Erythroblast (primary cell): ENCODE data around the gene PLPPR4.

Experiments
- DNase-seq, 2 experiments: peaks; one replicate each; lab custom pipeline; 2025; lab: John Stamatoyannopoulos, UW
- GATA1 ChIP-seq: IDR thresholded peaks from 2 replicates; pipeline ENCODE4 v1.6.1; 2011; ENCODE audit warnings: low read depth, mild to moderate bottlenecking, control low read depth, low read length, moderate library complexity
- POLR2A ChIP-seq: IDR thresholded peaks from 2 replicates; pipeline ENCODE4 v1.6.1; 2011; ENCODE audit warnings: mild to moderate bottlenecking, low read length

PLPPR4 gene

GRCh38 chr1:99292886-99293285 lies 28.6 kb downstream of the PLPPR4 start:
- DNase-seq = no peak
- TF ChIP-seq POLR2A (no peak), GATA1 (no peak)

GRCh38 chr1:99297923-99298322 lies 33.6 kb downstream of the PLPPR4 start:
- TF ChIP-seq POLR2A (no peak), GATA1 (no peak)
- no peak for DNase-seq

DNA sequence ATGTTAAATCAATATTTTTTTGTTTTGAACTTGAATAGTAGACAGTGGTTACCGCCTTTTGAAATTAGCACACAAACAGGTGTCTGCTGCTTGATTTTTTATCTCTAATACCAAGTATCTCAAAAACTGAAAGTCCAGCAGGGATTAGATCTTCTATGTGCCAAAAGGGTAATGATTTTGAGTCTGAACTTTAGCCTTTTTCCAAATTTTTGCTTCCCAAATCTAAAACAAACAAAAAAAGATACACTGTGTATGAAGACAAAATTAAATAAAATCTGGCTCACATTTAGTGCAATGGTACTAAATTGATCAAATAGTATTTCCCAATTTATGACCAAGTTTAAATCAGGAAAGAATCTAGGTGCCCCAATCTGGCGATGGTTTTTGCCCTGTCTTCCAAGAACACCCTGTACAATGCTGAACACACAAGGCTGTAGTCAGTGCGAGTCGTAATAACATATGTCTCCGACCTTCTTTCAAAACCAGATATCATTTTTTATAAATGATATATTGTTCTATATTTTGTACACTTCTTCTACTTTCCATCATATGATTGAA lies 40.5 kb downstream of the PLPPR4 start:
- no peak for TF ChIP-seq POLR2A
- TF ChIP-seq GATA1 = no peak
- DNase-seq = no peak

DNA sequence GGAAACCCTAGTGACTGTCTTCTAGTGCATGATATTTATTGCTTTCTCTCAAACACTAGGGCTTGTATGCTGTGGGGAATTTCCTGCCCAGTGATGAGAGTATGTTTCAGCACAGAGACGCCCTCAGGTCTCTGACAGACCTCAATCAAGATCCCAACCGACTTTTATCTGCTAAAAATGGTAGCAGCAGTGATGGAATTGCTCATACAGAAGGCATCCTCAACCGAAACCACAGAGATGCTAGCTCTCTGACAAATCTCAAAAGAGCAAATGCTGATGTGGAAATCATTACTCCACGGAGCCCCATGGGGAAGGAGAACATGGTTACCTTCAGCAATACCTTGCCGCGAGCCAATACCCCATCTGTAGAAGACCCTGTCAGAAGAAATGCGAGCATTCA lies 41.3 kb downstream of the PLPPR4 start:
- no peak for TF ChIP-seq GATA1
- no peak for TF ChIP-seq POLR2A
- DNase-seq = no peak

- TF ChIP-seq GATA1 = no peak
- no peak for TF ChIP-seq POLR2A
- no peak for DNase-seq
Measured at GRCh38 chr1:99306056-99306455, 41.8 kb downstream of the PLPPR4 start.

- TF ChIP-seq POLR2A (no peak), GATA1 (no peak)
Measured at GRCh38 chr1:99306644-99307043, 42.4 kb downstream of the PLPPR4 start.

GRCh38 chr1:99315305-99315704 lies 51.0 kb downstream of the PLPPR4 start:
- no peak for TF ChIP-seq POLR2A
- no peak for TF ChIP-seq GATA1
- no peak for DNase-seq

More at GRCh38 chr1:99306644-99307043, 42.4 kb downstream of the PLPPR4 start:
- DNase-seq = no peak

- no peak for DNase-seq
- TF ChIP-seq POLR2A (no peak), GATA1 (no peak)
Measured at GRCh38 chr1:99326215-99326949, 62.1 kb downstream of the PLPPR4 start.

DNA sequence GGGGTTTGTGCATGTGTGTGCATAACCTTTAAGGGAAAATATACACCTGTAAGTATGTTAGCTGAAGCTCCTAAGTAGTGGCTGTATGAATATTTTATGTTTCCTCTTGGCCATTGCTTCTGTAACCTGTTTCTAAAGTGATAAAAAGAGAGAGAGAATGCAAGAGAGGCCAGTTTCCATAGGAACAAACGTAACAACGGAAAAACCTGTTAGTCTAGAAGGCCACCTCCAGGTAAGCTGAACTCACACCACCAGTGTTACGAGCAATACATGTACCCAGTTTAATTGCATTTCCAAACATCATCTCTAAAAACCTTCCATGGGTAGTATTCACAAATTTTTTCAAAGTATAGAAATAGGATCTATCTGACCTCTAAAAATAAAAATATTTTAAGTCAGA lies 63.1 kb downstream of the PLPPR4 start:
- DNase-seq = no peak
- TF ChIP-seq GATA1 = no peak

DNA sequence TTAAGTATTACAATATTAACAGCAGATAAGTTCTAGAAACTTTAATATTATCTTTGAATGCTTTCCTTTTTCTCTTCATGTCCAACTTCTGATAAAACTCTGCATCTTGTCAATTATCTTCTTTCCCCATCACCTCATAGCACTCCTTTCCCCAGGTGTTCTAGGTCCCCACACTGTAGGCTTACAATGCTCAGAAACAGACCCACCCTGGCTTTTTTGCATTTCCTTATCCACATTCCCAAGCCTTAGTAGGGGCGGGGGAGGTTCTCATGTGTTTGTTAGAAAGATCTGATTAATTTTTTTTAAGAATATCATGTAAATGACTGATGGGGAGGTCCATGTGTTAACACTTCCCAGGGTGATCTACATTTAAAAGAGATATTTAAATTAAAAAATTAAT lies 63.9 kb downstream of the PLPPR4 start:
- no peak for TF ChIP-seq POLR2A
- DNase-seq = no peak

DNA sequence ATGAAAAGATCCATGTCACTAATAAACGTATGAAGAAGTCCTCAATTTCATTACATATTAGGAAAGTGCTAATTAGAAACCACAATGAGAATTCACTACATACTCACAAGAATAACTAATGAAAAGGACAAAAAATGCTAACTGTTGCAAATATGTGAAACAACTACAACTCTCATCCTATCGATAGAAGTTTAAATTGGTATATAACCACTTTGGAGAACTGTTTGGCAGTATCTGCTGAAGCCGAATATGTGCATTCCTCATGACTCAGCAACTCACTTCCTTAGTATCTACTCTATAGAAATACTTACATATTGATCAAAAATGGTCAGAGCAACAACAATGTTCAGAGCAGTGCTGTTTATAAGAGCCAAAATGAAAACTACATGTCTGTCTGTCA lies 66.8 kb downstream of the PLPPR4 start:
- TF ChIP-seq GATA1 (no peak), POLR2A (no peak)
- no peak for DNase-seq

- DNase-seq = no peak
Measured at GRCh38 chr1:99331636-99332035, 67.3 kb downstream of the PLPPR4 start.

GRCh38 chr1:99332561-99332960 lies 68.3 kb downstream of the PLPPR4 start:
- no peak for TF ChIP-seq POLR2A
- TF ChIP-seq GATA1 = no peak
- DNase-seq = no peak

More at GRCh38 chr1:99331636-99332035, 67.3 kb downstream of the PLPPR4 start:
- TF ChIP-seq GATA1 (no peak), POLR2A (no peak)

GRCh38 chr1:99334991-99335390 lies 70.7 kb downstream of the PLPPR4 start:
- DNase-seq = no peak
- TF ChIP-seq POLR2A (no peak), GATA1 (no peak)
